ENCODE measurements around the gene TTC28.

DNA sequence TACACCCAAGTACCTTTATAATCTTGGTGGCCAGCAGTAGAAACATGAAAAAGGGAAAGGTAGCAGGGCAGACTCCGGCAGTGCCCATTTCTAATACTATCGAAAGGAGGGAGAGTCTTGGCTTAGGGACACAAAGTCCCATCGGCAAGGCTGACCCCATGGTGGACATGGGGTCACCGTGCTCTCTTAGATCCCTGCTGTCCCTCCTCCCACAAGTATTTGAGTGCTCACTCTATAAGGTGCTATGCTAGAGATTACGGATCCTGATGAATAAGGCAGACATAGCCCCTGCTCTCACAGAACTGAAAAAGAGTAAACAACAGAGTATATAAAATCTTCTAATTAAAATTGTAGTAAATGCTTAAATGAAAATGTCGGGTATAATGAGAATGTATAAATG is 588.2 kb downstream of the TTC28 start:
- TF ChIP-seq CTCF (IDR thresholded peaks at IDR 0.05; ENCODE audit: insufficient read depth, low read depth, low read length) (no peak), EZH2 (IDR thresholded peaks at IDR 0.05; ENCODE audit: insufficient read depth, low read length) (no peak)
